Lung (tissue), 12 donors: ENCODE measurements around the gene OSBPL6. TPM values are rescaled to one million over a fixed set of nuclear protein-coding genes. Genes with fewer than 3 reads are reported as not detected.

Experiments used
- ATAC-seq: fragments of 200-7000 bp; cut with Tn5 transposase; one replicate; pipeline ENCODE4 v1.9.1; 2020; ENCODE audit warnings: moderate number of reproducible peaks; ENCODE audit not compliant: insufficient read depth, low FRiP score
- DNase-seq, 3 donors: peaks; one replicate each; pipeline ENCODE4 v3.0.0-alpha.2; 2013 to 2017
- H3K27ac ChIP-seq, 2 donors: one replicate each; pipeline ENCODE4 v1.5.1; 2013; ENCODE audit warnings: mild to moderate bottlenecking in 2 of 2, moderate library complexity in 2 of 2, control low read depth in 1 of 2, inconsistent platforms in 1 of 2, low read depth in 1 of 2, low read length in 1 of 2
- H3K27me3 ChIP-seq, 3 donors: one replicate each; pipeline ENCODE4 v1.5.1; 2013; ENCODE audit warnings: low read length in 2 of 3; ENCODE audit not compliant: control insufficient read depth in 3 of 3, insufficient read depth in 3 of 3
- H3K36me3 ChIP-seq, 4 donors: one replicate each; pipeline ENCODE4 v1.5.1; 2013; ENCODE audit warnings: low read length in 4 of 4, mild to moderate bottlenecking in 1 of 4, moderate library complexity in 1 of 4; ENCODE audit not compliant: control insufficient read depth in 4 of 4, insufficient read depth in 4 of 4
- H3K4me1 ChIP-seq, 5 donors: one replicate each; pipeline ENCODE4 v1.5.1; 2013; ENCODE audit warnings: low read length in 5 of 5, mild to moderate bottlenecking in 2 of 5, moderate library complexity in 1 of 5; ENCODE audit not compliant: control insufficient read depth in 5 of 5, insufficient read depth in 5 of 5
- H3K4me3 ChIP-seq: one replicate; pipeline ENCODE4 v1.5.1; 2013; ENCODE audit warnings: mild to moderate bottlenecking, control low read depth, moderate library complexity
- H3K9ac ChIP-seq, 2 donors: one replicate each; pipeline ENCODE4 v1.5.1; 2013; ENCODE audit warnings: low read length in 2 of 2, control low read depth in 1 of 2; ENCODE audit not compliant: insufficient read depth in 1 of 2
- H3K9me3 ChIP-seq, 4 donors: one replicate each; pipeline ENCODE4 v1.5.1; 2013; ENCODE audit warnings: low read length in 3 of 4, mild to moderate bottlenecking in 1 of 4, moderate library complexity in 1 of 4; ENCODE audit not compliant: control insufficient read depth in 4 of 4, insufficient read depth in 3 of 4
- WGBS, 2 donors: extraction: QIAGEN DNeasy Blood & Tissue Kit; methylation state at CpG; one replicate each; pipeline ENCODE4 v1.1.7; 2013; 5-methylcytosine and 5-hydroxymethylcytosine counted together
- polyA plus RNA-seq, 2 donors: library from polyadenylated mRNA; stranded (reverse); fragments of 200-250 nt; gene quantifications; one replicate each; pipeline ENCODE4 v1.2.1, GENCODE V29; 2013
- total RNA-seq, 2 donors: library from RNA; depleted of rRNA in 1 of 2; stranded (reverse); fragments of >200 nt in 1 of 2; gene quantifications; one replicate each; pipeline ENCODE4 v1.2.1, GENCODE V29; 2014 to 2021
- TF ChIP-seq, protein P1 (sequence below): IDR thresholded peaks from 2 replicates; pipeline ENCODE4 v1.5.1; 2012; ENCODE audit warnings: mild to moderate bottlenecking; ENCODE audit errors: control extremely low read depth, extremely low read depth
- donor health status: control.
- donor health status: control.
- donor health status: Bipolar disorder and iron deficiency.
- donor health status: healthy.
- donor health status: DM: yes; HTN: yes; CAD: no.

OSBPL6 gene
- total and polyA plus RNA-seq, 4 donors: 1.9 to 23.5 (median 7.8) TPM

DNA sequence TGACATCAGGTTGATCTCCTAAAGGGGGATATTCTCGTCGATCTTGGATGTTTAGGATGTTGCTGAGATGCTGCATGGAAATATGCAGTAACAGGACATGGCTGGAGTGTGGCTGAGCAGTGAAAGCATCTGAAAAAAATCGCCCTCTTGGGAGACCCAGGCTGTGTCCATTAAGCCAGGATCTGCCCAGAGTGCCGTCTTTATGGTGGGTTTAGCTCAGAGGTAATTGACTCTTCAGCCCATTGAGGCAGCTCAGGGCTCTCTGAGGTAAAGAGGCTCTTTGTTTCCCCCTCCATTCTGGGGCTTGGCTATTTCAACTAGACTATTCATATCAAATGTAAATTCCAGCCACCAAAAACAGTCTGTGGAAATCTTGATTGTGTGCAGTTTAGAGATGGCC, 26.5 kb downstream of the OSBPL6 start:
- Histone ChIP-seq H3K27me3 (no peaks in the 10 kb centered on the region), H3K4me1 (no peaks in the 10 kb centered on the region), H3K4me3 (no peak overlapping the region), H3K27ac (no peak overlapping the region), H3K36me3 (no peaks in the 10 kb centered on the region), H3K9ac (no peak overlapping the region), H3K9me3 (no peaks in the 10 kb centered on the region)
- TF ChIP-seq, protein P1, sequence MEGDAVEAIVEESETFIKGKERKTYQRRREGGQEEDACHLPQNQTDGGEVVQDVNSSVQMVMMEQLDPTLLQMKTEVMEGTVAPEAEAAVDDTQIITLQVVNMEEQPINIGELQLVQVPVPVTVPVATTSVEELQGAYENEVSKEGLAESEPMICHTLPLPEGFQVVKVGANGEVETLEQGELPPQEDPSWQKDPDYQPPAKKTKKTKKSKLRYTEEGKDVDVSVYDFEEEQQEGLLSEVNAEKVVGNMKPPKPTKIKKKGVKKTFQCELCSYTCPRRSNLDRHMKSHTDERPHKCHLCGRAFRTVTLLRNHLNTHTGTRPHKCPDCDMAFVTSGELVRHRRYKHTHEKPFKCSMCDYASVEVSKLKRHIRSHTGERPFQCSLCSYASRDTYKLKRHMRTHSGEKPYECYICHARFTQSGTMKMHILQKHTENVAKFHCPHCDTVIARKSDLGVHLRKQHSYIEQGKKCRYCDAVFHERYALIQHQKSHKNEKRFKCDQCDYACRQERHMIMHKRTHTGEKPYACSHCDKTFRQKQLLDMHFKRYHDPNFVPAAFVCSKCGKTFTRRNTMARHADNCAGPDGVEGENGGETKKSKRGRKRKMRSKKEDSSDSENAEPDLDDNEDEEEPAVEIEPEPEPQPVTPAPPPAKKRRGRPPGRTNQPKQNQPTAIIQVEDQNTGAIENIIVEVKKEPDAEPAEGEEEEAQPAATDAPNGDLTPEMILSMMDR: no peak
- WGBS, 2 donors: 81 to 86% methylated on average over 4 of the region's 4 CpGs
- DNase-seq (no peak), ATAC-seq (no peak)

DNA sequence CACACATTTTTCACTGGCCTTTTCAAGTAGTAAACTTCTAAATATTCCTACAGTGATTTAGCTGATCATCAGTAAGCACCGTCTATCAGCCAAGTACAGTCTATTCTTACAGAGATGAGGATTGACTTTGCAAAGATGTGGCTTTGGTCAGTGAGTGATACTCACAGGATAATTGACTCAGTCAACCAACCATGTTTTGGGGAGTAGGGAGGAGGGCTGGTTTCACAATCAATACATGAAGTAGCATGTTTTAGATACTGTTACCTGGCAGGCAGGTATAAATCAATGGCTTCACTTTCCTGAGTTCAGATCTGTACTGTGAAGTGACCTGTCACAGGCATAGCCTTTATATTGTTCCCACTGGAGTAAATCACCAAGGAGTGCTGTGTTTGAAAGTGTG, 27.2 kb downstream of the OSBPL6 start:
- H3K27ac ChIP-seq: no peak overlapping the region
- no peaks in the 10 kb centered on the region for H3K36me3 ChIP-seq
- H3K9ac ChIP-seq: no peak overlapping the region
- H3K9me3 ChIP-seq: no peaks in the 10 kb centered on the region
- H3K4me3 ChIP-seq: no peak overlapping the region
- DNase-seq: no peak
- TF ChIP-seq, protein P1: no peak
- no peak for ATAC-seq
- WGBS, 2 donors: 95 to 97% methylated on average over 1 of the region's 1 CpG
- no peaks in the 10 kb centered on the region for H3K27me3 ChIP-seq
- H3K4me1 ChIP-seq: no peaks in the 10 kb centered on the region

DNA sequence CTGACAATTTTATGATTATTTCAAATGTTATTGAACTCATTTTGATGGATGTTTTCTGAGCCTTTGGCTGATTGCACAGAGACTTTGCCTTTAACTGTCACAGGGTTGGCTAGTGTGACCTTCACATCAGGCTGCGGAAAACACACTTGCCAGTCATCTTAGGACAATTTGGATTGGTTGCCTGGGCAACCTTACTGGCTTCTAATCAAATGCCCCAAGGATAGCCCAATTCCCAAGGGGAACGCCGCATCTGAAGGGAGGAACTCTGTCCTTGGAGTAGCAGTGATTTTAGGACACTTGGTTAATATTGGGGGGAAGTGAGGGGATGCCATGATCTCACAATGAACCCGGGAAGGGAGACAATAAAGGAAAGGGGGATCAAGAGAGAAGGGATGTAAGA, 29.5 kb downstream of the OSBPL6 start:
- H3K9me3 ChIP-seq: no peaks in the 10 kb centered on the region
- no peaks in the 10 kb centered on the region for H3K27me3 ChIP-seq
- TF ChIP-seq, protein P1: no peak
- WGBS, 2 donors: 88 to 89% methylated on average over 4 of the region's 4 CpGs
- no peaks in the 10 kb centered on the region for H3K4me1 ChIP-seq
- DNase-seq: no peak
- H3K27ac ChIP-seq: no peak overlapping the region
- no peak overlapping the region for H3K9ac ChIP-seq
- no peaks in the 10 kb centered on the region for H3K36me3 ChIP-seq
- no peak overlapping the region for H3K4me3 ChIP-seq
- ATAC-seq: no peak
